Measurements from ENCODE around the gene NT5M.

NT5M gene

GRCh38 chr17:17285951-17286350 lies 17.2 kb upstream of the NT5M start:
- no peak for DNase-seq (ENCODE audit: low read depth)
- no peak overlapping the region for H3K4me3 ChIP-seq (ENCODE audit: low read depth, low read length)
- in situ Hi-C loops (cut with HindIII; ENCODE audit: low sequenced_read_pairs), result no loop called here
- no peak for TF ChIP-seq CTCF (IDR thresholded peaks at IDR 0.05; ENCODE audit: low read depth, low read length, missing control alignments)

- TF ChIP-seq CTCF (IDR thresholded peaks at IDR 0.05; ENCODE audit: low read depth, low read length, missing control alignments), result no peak
- H3K4me3 ChIP-seq (ENCODE audit: low read depth, low read length), result no peak overlapping the region
- in situ Hi-C loops (cut with HindIII; ENCODE audit: low sequenced_read_pairs), result no loop called here
- no peak for DNase-seq (ENCODE audit: low read depth)
Observed at GRCh38 chr17:17289086-17289485, 14.1 kb upstream of the NT5M start.

GRCh38 chr17:17289701-17290100 lies 13.5 kb upstream of the NT5M start:
- H3K4me3 ChIP-seq (ENCODE audit: low read depth, low read length), result no peak overlapping the region
- in situ Hi-C loops (cut with HindIII; ENCODE audit: low sequenced_read_pairs), result no loop called here
- no peak for DNase-seq (ENCODE audit: low read depth)
- TF ChIP-seq CTCF (IDR thresholded peaks at IDR 0.05; ENCODE audit: low read depth, low read length, missing control alignments), result no peak

GRCh38 chr17:17295141-17295540 lies 8.0 kb upstream of the NT5M start:
- no peak for DNase-seq (ENCODE audit: low read depth)
- TF ChIP-seq CTCF (IDR thresholded peaks at IDR 0.05; ENCODE audit: low read depth, low read length, missing control alignments), result no peak
- in situ Hi-C loops (cut with HindIII; ENCODE audit: low sequenced_read_pairs), result no loop called here
- H3K4me3 ChIP-seq (ENCODE audit: low read depth, low read length), result no peak overlapping the region

- H3K4me3 ChIP-seq (ENCODE audit: low read depth, low read length), result no peak overlapping the region
- TF ChIP-seq CTCF (IDR thresholded peaks at IDR 0.05; ENCODE audit: low read depth, low read length, missing control alignments), result no peak
- no peak for DNase-seq (ENCODE audit: low read depth)
- in situ Hi-C loops (cut with HindIII; ENCODE audit: low sequenced_read_pairs), result no loop called here
Observed at GRCh38 chr17:17297217-17297616, 6.0 kb upstream of the NT5M start.

- TF ChIP-seq CTCF (IDR thresholded peaks at IDR 0.05; ENCODE audit: low read depth, low read length, missing control alignments), result no peak
- no peak for DNase-seq (ENCODE audit: low read depth)
- H3K4me3 ChIP-seq (ENCODE audit: low read depth, low read length), result no peak overlapping the region
- in situ Hi-C loops (cut with HindIII; ENCODE audit: low sequenced_read_pairs), result no loop called here
Observed at GRCh38 chr17:17298108-17298507, 5.1 kb upstream of the NT5M start.

Measured in astrocyte of the cerebellum (primary cell).